ENCODE data around the gene ATP1A1. TPM values are rescaled to one million over a fixed set of nuclear protein-coding genes. Genes with fewer than 3 reads are reported as not detected.

ATP1A1 gene
- total and polyA plus RNA-seq, 2 donors (not counting 3 experiments of a cell fraction or from before 2014, with no cell fraction given), result 263 to 325 TPM

- no TSS peak for BruUV-seq (replicated peaks)
- H3K4me3 ChIP-seq (replicated peaks in 1 of 3; ENCODE audit: insufficient read depth in 1 of 3, low read depth in 1 of 3, low read length in 3 of 3), result no peak overlapping the region
- ChIA-PET POLR2A (no interaction called here), CTCF (no interaction called here)
- intact Hi-C loops (cut with micrococcal nuclease), result no loop called here
- DNase-seq (ENCODE audit: low read depth, low spot score) (no peak), FAIRE-seq (no peak)
- TF ChIP-seq JUN (IDR thresholded peaks at IDR 0.05; ENCODE audit: borderline replicate concordance, insufficient read depth, insufficient read length, low read depth) (no peak), MYC (IDR thresholded peaks at IDR 0.05; ENCODE audit: low read depth, low read length) (no peak), CTCF (IDR thresholded peaks at IDR 0.05; ENCODE audit: extremely low read depth in 1 of 2, insufficient read depth in 1 of 2, low read depth in 1 of 2, low read length in 2 of 2) (no peak), POLR2A (IDR thresholded peaks at IDR 0.05; ENCODE audit: low read depth, low read length) (no peak), MAX (IDR thresholded peaks at IDR 0.05; ENCODE audit: insufficient read depth, insufficient read length) (no peak), GATA2 (IDR thresholded peaks at IDR 0.05; ENCODE audit: insufficient read depth, insufficient read length, low read depth, low read length) (no peak), FOS (IDR thresholded peaks at IDR 0.05; ENCODE audit: borderline replicate concordance, insufficient read depth, low read length) (no peak), EZH2 (IDR thresholded peaks at IDR 0.05; ENCODE audit: borderline replicate concordance, low read depth, low read length, severe bottlenecking) (no peak)
- H3K36me3 ChIP-seq (ENCODE audit: control insufficient read depth in 2 of 2, extremely low read depth in 1 of 2, insufficient read depth in 2 of 2, low read length in 2 of 2), result no peaks in the 10 kb centered on the region
- no peak overlapping the region for H2AFZ ChIP-seq (ENCODE audit: low read depth, low read length)
- no peak overlapping the region for H3K4me2 ChIP-seq (ENCODE audit: insufficient read depth, low read length)
- H3K27ac ChIP-seq (ENCODE audit: insufficient read depth, low read depth, low read length), result no peak overlapping the region
- H3K79me2 ChIP-seq (ENCODE audit: control insufficient read depth, insufficient read depth, low read length), result no peaks in the 10 kb centered on the region
- no peaks in the 10 kb centered on the region for H3K9me3 ChIP-seq (replicated peaks; ENCODE audit: control insufficient read depth, insufficient read depth, low read length)
- no peaks in the 10 kb centered on the region for H3K4me1 ChIP-seq (ENCODE audit: control insufficient read depth, extremely low read depth, insufficient read depth, low read length)
- no peaks in the 10 kb centered on the region for H4K20me1 ChIP-seq (replicated peaks; ENCODE audit: control insufficient read depth, extremely low read depth, insufficient read depth, low read length)
- H3K27me3 ChIP-seq (ENCODE audit: control insufficient read depth in 2 of 2, insufficient read depth in 2 of 2, low read length in 2 of 2), result no peaks in the 10 kb centered on the region
- dilution Hi-C loops (cut with MboI; ENCODE audit: extremely low pct_ligation_motif_present, low sequenced_read_pairs), result no loop called here
- no peak overlapping the region for H3K9ac ChIP-seq (replicated peaks; ENCODE audit: extremely low read depth, insufficient read depth, low read length)
- H3K9me1 ChIP-seq (replicated peaks; ENCODE audit: control insufficient read depth, extremely low read depth, insufficient read depth, low read length), result no peaks in the 10 kb centered on the region
These were observed 30.0 kb upstream of the ATP1A1 start for GRCh38 chr1:116343019-116343418.
